Activated CD4-positive, alpha-beta T cell treated with anti-CD3 and anti-CD28 coated beads for 48 hours (primary cell): Measurements from ENCODE around the gene MRPL19.
"Not testable (repeated sequence)": the region's sequence is repeated elsewhere in the genome, so short reads cannot be mapped to it uniquely, and the experiment has no call there.

Experiments used
- DNase-seq: peaks from one replicate; pipeline ENCODE4 v3.0.0-alpha.2; 2020

Gene MRPL19

GRCh38 chr2:75616933-75617332 lies 29.6 kb upstream of the MRPL19 start:
- DNase-seq, result no peak

GRCh38 chr2:75619956-75620740 lies 26.4 kb upstream of the MRPL19 start:
- no peak for DNase-seq

- DNase-seq, result no peak
These were observed 25.4 kb upstream of the MRPL19 start for GRCh38 chr2:75621228-75621627.

GRCh38 chr2:75622500-75622899 lies 24.1 kb upstream of the MRPL19 start:
- DNase-seq, result no peak

- no peak for DNase-seq
These were observed 23.7 kb upstream of the MRPL19 start for GRCh38 chr2:75622929-75623328.

GRCh38 chr2:75627902-75628504 lies 18.6 kb upstream of the MRPL19 start:
- peak; percentile 80 for DNase-seq

- DNase-seq, result no peak
These were observed 14.4 kb upstream of the MRPL19 start for GRCh38 chr2:75632091-75632701.

GRCh38 chr2:75632813-75633212 lies 13.8 kb upstream of the MRPL19 start:
- DNase-seq, result no peak

GRCh38 chr2:75633620-75634019 lies 13.0 kb upstream of the MRPL19 start:
- DNase-seq, result no peak

GRCh38 chr2:75634945-75635344 lies 11.6 kb upstream of the MRPL19 start:
- DNase-seq, result no peak

- DNase-seq, result no peak
These were observed 9.0 kb upstream of the MRPL19 start for GRCh38 chr2:75637568-75637967.

- peak; percentile 71 for DNase-seq
These were observed 5.9 kb upstream of the MRPL19 start for GRCh38 chr2:75640621-75641121.

- DNase-seq, result no peak
These were observed 5.0 kb upstream of the MRPL19 start for GRCh38 chr2:75641587-75641986.

- DNase-seq, result no peak
These were observed 2.6 kb upstream of the MRPL19 start for GRCh38 chr2:75643980-75644379.

GRCh38 chr2:75645643-75646042 lies 940 bp upstream of the MRPL19 start:
- no peak for DNase-seq

- DNase-seq, result peak; percentile 9
These were observed 447 bp upstream of the MRPL19 start for GRCh38 chr2:75646090-75646582.

- DNase-seq, result peak; percentile 10
These were observed 1.2 kb downstream of the MRPL19 start for GRCh38 chr2:75647771-75648170.

- no peak for DNase-seq
These were observed 7.4 kb downstream of the MRPL19 start for GRCh38 chr2:75654012-75654411.

- no peak for DNase-seq
These were observed 9.3 kb downstream of the MRPL19 start for GRCh38 chr2:75655861-75656260.

- DNase-seq, result no peak
These were observed 10.0 kb downstream of the MRPL19 start for GRCh38 chr2:75656563-75656962.

GRCh38 chr2:75657798-75658197 lies 11.2 kb downstream of the MRPL19 start:
- DNase-seq, result no peak

- DNase-seq, result no peak
These were observed 20.3 kb downstream of the MRPL19 start for GRCh38 chr2:75666911-75667310.

GRCh38 chr2:75667884-75668283 lies 21.3 kb downstream of the MRPL19 start:
- no peak for DNase-seq

GRCh38 chr2:75675423-75675822 lies 28.8 kb downstream of the MRPL19 start:
- not testable (repeated sequence) for DNase-seq
